NK-92 (cell line): ENCODE results near the gene MRLN.

Source experiments
- DNase-seq: peaks from one replicate; lab custom pipeline; 2025; ENCODE audit not compliant: unreplicated experiment; lab: John Stamatoyannopoulos, UW

MRLN gene

DNA sequence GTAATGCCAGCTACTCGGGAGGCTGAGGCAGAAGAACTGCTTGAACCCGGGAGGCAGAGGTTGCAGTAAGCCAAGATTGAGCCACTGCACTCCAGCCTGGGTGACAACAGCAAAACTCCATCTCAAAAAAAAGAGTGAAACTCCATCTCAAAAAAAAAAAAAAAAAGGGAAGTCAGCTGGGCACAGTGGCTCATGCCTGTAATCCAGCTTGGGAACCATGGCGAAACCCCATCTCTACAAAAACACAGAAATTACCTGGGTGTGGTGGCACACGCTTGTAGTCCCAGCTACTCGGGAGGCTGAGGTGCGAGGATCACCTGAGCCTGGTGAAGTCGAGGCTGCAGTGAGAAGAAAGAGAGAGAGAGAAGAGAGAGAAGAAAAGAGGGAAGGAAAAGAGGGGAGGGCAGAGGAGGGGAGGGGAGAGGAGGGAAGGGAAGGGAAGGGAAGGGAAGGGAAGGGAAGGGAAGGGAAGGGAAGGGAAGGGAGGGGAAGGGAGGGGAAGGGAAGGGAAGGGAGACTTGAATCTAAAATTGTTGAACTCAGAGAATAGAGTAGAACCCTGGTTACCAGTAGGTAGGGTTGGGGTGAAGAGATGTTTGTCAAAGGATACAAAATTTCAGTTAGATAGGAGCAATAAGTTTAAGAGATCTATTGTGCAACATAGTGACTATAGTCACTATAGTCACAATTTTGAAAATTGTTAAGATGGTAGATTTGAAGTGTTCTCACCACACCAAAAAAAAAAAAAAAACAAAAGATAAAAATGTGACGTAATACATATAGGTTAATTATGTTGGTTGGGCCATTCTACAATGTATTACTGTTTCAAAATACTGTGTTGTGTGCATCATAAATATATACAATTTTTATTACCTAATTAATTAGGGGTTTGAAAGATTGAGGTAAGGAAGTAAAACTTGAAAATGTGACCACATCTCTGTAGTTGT is 46.1 kb downstream of the MRLN start:
- no peak for DNase-seq

DNA sequence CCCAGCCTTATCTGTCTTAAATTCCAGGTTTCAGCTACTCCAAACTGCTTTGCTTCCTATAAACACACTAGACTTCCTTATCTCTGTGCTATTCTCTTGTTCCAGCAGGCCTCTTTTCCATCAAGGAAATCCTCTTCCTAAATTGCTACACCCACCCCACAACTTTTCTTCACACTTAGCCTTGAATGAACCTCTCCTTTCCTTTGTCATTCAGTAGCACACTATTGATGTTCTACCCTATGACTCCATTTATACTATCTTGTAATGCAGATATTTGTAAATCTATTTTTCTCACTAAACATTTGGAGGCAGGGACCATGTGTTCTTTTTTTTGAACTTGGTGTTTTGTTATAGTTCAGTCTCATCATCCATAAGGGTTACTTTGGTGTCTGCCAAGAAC is 47.3 kb downstream of the MRLN start:
- no peak for DNase-seq

DNA sequence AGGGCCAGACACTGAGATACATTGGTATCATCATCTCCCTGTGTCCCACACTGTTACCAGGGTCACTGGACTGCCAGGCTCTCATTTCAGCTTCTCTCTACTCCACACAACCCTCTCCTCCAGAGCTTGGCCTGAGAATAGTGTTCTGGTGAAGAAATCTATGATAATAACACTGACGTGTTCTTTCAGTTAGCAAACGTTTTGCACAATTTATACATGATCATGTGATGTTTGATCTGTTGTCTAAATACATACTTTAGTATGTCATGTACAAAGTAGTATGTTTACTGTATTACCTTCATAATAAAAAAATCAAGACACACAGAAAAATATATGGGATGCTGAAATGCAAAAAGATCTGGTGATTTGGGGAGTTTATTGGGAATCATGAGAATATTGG is 48.6 kb downstream of the MRLN start:
- DNase-seq, result no peak

DNA sequence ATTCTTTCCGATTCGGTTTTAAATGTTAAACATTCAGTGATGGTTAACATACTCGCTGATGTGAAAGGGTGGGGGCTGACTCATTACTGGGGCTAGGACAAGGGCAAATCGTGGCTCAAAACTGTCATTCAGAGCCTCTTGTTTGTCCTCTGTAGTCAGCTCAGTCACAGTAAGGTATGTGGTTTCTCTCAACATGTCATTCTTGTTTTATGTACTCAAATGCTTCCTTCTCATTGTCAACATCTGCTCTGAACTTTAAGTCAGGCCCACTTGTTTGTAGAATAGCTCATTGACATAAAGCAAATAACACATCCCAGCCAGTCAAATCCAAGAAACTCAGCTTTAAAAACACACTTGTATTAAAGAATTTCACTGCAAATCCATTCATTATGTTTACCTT is 50.9 kb downstream of the MRLN start:
- no peak for DNase-seq

DNA sequence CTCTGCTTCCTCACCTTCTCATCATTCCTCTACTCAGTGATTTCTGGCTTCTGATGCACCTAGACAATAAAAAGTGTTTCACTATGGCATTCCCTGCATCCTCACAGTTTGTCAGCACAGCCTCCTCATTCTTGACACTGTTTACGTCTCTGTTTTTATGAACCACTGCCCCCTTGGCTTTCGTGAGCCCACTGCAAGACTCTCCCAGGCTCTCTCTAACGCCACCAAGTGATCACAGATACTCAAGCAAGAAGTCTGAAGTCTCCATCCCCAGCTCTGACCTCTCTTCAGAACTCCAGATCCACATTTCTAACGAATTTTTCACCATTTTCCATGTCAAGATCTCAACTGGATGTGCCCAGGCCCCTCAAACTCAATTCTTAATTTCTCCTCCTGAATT is 52.5 kb downstream of the MRLN start:
- no peak for DNase-seq

DNA sequence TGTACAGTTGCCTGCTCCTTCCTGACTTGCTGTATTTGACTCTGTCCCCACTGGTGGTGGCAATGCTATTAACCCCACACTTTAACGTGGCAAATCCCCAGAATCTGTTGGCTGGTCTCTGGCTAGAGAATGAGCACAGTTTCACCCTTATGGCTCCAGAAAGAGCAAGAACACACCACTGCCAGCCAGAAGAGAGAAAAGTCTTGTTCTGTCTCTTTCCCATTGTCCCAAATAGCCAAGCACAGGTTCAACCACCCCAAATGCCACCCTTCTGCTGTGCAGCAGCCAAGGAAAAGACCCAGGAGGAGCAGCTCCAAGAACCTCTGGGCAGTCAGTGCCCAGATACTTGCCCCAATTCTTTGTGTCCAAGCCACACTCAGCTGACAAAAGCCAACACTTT is 54.9 kb downstream of the MRLN start:
- no peak for DNase-seq

DNA sequence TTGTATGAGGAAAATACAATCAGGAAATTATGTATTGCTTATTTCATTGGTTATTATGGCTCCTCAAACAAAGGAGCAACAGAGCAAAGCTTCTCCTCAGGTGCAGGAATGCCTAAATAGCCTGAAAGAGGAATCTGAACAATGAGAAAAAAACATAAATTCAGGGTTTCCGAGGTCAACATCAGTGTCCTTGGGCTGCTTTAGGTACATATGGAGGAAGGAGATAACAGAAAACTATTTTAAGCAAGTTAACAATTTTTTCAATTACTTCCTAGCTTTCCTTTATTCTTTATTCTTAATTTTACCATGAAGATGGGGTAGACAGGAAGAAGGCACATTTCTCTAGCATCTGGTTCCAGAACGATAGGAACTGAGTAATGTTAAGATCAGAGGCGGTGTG is 57.6 kb downstream of the MRLN start:
- DNase-seq, result no peak

DNA sequence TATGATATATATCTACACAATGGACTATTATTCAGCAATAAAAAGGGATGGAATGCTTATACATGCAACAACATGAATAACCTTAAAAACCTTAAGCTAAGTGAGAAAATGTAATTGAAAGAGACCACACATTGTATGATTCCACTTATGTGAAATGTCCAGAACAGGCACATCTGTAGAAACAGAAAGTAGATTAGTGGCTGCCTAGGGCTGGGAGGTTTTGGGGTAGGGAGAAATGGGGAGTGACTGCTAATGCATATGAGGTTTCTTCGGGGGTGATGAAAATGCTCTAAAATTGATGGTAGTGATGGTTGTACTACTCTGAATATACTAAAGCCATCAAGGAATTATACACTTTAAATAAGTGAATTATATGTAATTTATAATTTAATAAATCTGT is 58.3 kb downstream of the MRLN start:
- no peak for DNase-seq

GRCh38 chr10:59692113-59692512 is 61.1 kb downstream of the MRLN start:
- no peak for DNase-seq

- no peak for DNase-seq
Measured at GRCh38 chr10:59688921-59689351, 64.3 kb downstream of the MRLN start.

GRCh38 chr10:59687657-59688056 is 65.6 kb downstream of the MRLN start:
- no peak for DNase-seq
